ENCODE data around the gene SPN. TPM values are rescaled to one million over a fixed set of nuclear protein-coding genes. Genes with fewer than 3 reads are reported as not detected.
A peak's percentile ranks its signal among the peaks of the same experiment; 100 is the strongest.

Gene SPN
- total and polyA plus RNA-seq, 2 donors (not counting 1 experiment from before 2014, with no cell fraction given): 0.01 TPM; not detected in 1

DNA sequence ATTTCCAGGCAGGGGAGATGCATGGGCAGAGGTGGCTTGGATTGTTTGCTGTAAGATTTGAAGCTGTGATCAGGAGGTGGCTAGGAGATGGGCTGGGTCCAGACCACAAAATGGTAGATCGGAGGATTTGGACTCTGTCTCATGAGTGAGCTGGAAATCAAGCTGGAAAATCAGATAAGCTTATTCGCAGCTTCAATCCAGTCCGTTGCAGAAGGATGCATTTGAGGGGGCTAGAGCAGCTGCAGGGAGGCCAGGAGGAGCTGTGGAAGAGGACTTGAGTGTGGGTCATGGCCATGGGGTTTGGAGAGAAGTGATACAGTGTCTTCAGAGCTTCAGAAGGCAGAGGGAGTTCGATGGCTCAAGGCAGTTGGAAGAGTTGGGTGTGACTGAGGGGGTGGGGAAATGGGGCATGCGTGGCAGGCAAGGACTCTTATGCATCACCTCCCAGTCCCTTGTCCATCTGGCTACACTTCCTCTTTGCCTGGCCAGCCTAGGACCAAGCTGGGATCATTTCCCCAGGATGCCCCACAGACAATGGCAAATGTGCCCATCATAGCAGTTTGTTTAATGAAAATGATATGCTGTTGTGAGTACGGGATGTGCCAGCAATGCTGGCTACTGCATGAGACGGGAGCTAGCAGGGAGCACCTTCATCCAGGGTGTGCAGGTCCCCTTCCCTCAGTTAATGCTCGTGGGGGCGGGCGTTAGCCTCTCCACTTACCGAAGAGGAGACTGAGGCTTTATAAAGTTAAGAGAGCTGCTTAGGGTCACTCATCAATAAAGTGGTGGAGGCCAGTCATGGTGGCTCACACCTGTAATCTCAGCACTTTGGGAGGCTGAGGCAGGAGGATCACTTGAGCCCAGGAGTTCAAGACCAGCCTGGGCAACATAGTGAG is 36.5 kb downstream of the SPN start:
- Histone ChIP-seq H3K36me3 (ENCODE audit: control insufficient read depth, insufficient read depth, low read length) (no peaks in the 10 kb centered on the region), H3K27me3 (ENCODE audit: control insufficient read depth, insufficient read depth, low read length) (no peaks in the 10 kb centered on the region), H3K27ac (ENCODE audit: insufficient read depth, low read length) (no peak overlapping the region), H3K79me2 (ENCODE audit: control insufficient read depth, insufficient read depth, low read length) (no peaks in the 10 kb centered on the region), H3K4me1 (ENCODE audit: control insufficient read depth, extremely low read depth, insufficient read depth, low read length) (no peaks in the 10 kb centered on the region), H3K9me3 (ENCODE audit: control insufficient read depth, insufficient read depth, low read depth, low read length) (no peaks in the 10 kb centered on the region), H3K4me3 (replicated peaks in 1 of 4; ENCODE audit: control extremely low read depth in 1 of 4, insufficient read depth in 1 of 4, low read depth in 3 of 4, low read length in 4 of 4) (no peak overlapping the region), H3K9ac (ENCODE audit: insufficient read depth, low read length) (no peak overlapping the region), H4K20me1 (ENCODE audit: control insufficient read depth, extremely low read depth, insufficient read depth, low read length) (no peaks in the 10 kb centered on the region), H3K4me2 (ENCODE audit: extremely low read depth, insufficient read depth, low read length) (no peak overlapping the region), H2AFZ (ENCODE audit: low read length) (no peak overlapping the region)
- no peak for DNase-seq (ENCODE audit: low read depth in 2 of 2)
- TF ChIP-seq, protein P1, sequence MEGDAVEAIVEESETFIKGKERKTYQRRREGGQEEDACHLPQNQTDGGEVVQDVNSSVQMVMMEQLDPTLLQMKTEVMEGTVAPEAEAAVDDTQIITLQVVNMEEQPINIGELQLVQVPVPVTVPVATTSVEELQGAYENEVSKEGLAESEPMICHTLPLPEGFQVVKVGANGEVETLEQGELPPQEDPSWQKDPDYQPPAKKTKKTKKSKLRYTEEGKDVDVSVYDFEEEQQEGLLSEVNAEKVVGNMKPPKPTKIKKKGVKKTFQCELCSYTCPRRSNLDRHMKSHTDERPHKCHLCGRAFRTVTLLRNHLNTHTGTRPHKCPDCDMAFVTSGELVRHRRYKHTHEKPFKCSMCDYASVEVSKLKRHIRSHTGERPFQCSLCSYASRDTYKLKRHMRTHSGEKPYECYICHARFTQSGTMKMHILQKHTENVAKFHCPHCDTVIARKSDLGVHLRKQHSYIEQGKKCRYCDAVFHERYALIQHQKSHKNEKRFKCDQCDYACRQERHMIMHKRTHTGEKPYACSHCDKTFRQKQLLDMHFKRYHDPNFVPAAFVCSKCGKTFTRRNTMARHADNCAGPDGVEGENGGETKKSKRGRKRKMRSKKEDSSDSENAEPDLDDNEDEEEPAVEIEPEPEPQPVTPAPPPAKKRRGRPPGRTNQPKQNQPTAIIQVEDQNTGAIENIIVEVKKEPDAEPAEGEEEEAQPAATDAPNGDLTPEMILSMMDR (conservative IDR thresholded peaks at IDR 0.05 in 1 of 2, IDR thresholded peaks at IDR 0.05 in 1 of 2; ENCODE audit: low read depth in 1 of 2, low read length in 2 of 2): no peak
- no peak for TF ChIP-seq EZH2 (IDR thresholded peaks at IDR 0.05; ENCODE audit: low read length, missing control alignments)

DNA sequence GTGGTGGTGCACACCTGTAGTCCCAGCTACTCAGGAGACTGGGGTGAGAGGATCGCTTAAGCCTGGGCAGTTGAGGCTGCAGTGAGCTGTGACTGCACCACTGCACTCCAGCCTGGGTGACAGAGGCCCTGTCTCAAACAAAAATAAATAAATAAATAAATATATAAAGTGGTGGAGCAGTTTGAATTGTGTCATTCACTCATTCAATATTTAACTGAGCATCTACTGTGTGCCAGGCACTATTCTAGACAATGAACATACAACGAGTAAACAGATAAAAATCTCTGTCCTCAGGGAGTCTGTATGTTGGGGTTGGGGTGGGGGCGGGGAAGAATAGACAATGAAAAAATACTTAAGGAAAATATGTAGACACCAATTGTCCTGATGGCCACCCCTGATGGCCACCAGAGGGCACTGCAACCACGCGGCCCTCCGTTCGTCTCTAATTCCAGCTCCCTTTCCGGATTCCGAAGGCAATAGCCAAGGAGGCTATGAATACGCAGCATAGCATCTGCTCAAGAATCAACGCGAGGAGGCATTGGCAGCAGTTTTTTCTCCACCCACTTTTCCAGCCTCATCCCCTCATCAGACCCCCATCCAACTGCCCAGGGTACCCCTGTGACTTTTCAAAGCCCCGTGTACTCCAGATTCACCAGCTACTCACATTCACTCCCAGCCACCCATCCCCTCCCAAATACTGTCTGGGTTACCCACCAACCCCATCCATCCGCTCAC is 37.4 kb downstream of the SPN start:
- H3K9ac ChIP-seq (ENCODE audit: insufficient read depth, low read length): no peak overlapping the region
- H3K27ac ChIP-seq (ENCODE audit: insufficient read depth, low read length): no peak overlapping the region
- H3K36me3 ChIP-seq (ENCODE audit: control insufficient read depth, insufficient read depth, low read length): no peaks in the 10 kb centered on the region
- peak overlapping the region; percentile 29 for H2AFZ ChIP-seq (ENCODE audit: low read length)
- TF ChIP-seq, protein P1 (conservative IDR thresholded peaks at IDR 0.05 in 1 of 2, IDR thresholded peaks at IDR 0.05 in 1 of 2; ENCODE audit: low read depth in 1 of 2, low read length in 2 of 2): peak; percentile 87 to 90
- TF ChIP-seq EZH2 (IDR thresholded peaks at IDR 0.05; ENCODE audit: low read length, missing control alignments): no peak
- no peaks in the 10 kb centered on the region for H3K9me3 ChIP-seq (ENCODE audit: control insufficient read depth, insufficient read depth, low read depth, low read length)
- peak; percentile 80 to 89 for DNase-seq (ENCODE audit: low read depth in 2 of 2)
- peak overlapping the region; percentile 37 for H3K4me2 ChIP-seq (ENCODE audit: extremely low read depth, insufficient read depth, low read length)
- no peak overlapping the region for H3K4me3 ChIP-seq (replicated peaks in 1 of 4; ENCODE audit: control extremely low read depth in 1 of 4, insufficient read depth in 1 of 4, low read depth in 3 of 4, low read length in 4 of 4)
- H4K20me1 ChIP-seq (ENCODE audit: control insufficient read depth, extremely low read depth, insufficient read depth, low read length): no peaks in the 10 kb centered on the region
- no peaks in the 10 kb centered on the region for H3K27me3 ChIP-seq (ENCODE audit: control insufficient read depth, insufficient read depth, low read length)
- H3K79me2 ChIP-seq (ENCODE audit: control insufficient read depth, insufficient read depth, low read length): no peaks in the 10 kb centered on the region
- H3K4me1 ChIP-seq (ENCODE audit: control insufficient read depth, extremely low read depth, insufficient read depth, low read length): no peaks in the 10 kb centered on the region

DNA sequence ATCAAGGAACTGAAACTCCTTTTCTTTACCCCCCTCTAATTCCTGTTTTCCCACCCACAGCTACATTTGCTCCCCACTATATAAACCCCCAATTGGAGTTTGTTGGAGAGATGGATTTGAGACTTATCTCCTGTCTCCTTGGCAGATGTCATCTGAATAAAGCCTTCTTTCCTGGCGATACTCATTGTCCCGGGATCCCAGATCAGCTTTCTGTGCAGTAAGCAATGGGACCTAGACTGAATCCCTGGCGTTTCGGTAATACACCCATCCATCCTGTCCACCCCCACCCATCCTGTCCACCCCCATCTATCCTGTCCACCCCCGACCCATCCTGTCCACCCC is 38.1 kb downstream of the SPN start:
- Histone ChIP-seq H3K4me1 (ENCODE audit: control insufficient read depth, extremely low read depth, insufficient read depth, low read length) (no peaks in the 10 kb centered on the region), H4K20me1 (ENCODE audit: control insufficient read depth, extremely low read depth, insufficient read depth, low read length) (no peaks in the 10 kb centered on the region), H3K4me3 (replicated peaks in 1 of 4; ENCODE audit: control extremely low read depth in 1 of 4, insufficient read depth in 1 of 4, low read depth in 3 of 4, low read length in 4 of 4) (no peak overlapping the region), H3K27ac (ENCODE audit: insufficient read depth, low read length) (no peak overlapping the region), H2AFZ (ENCODE audit: low read length) (no peak overlapping the region), H3K9me3 (ENCODE audit: control insufficient read depth, insufficient read depth, low read depth, low read length) (no peaks in the 10 kb centered on the region), H3K27me3 (ENCODE audit: control insufficient read depth, insufficient read depth, low read length) (no peaks in the 10 kb centered on the region), H3K36me3 (ENCODE audit: control insufficient read depth, insufficient read depth, low read length) (no peaks in the 10 kb centered on the region), H3K79me2 (ENCODE audit: control insufficient read depth, insufficient read depth, low read length) (no peaks in the 10 kb centered on the region), H3K4me2 (ENCODE audit: extremely low read depth, insufficient read depth, low read length) (no peak overlapping the region), H3K9ac (ENCODE audit: insufficient read depth, low read length) (no peak overlapping the region)
- TF ChIP-seq, protein P1 (conservative IDR thresholded peaks at IDR 0.05 in 1 of 2, IDR thresholded peaks at IDR 0.05 in 1 of 2; ENCODE audit: low read depth in 1 of 2, low read length in 2 of 2): no peak
- TF ChIP-seq EZH2 (IDR thresholded peaks at IDR 0.05; ENCODE audit: low read length, missing control alignments): no peak
- DNase-seq (ENCODE audit: low read depth in 2 of 2): no peak
